GM12878 (cell line): ENCODE measurements around the gene BEAN1.

Experiments used
- ATF2 ChIP-seq: IDR thresholded peaks from 2 replicates; pipeline ENCODE4 v1.6.1; 2012; ENCODE audit warnings: low read length, inconsistent platforms
- ELK1 ChIP-seq: IDR thresholded peaks from 2 replicates; pipeline ENCODE4 v1.6.1; 2012; ENCODE audit warnings: low read depth, low read length, improper control_type of control experiment
- EP300 ChIP-seq, 2 experiments: fragments of 150-350 bp in 1 of 2; IDR thresholded peaks; 2 replicates each; pipeline ENCODE4 v1.6.1; 2011 to 2012; ENCODE audit warnings: low read depth in 2 of 2, low read length in 2 of 2, borderline replicate concordance in 1 of 2, improper control_type of control experiment in 1 of 2, inconsistent platforms in 1 of 2; ENCODE audit not compliant: control insufficient read depth in 1 of 2
- ESRRA ChIP-seq: IDR thresholded peaks from 2 replicates; pipeline ENCODE4 v1.6.1; 2012; ENCODE audit warnings: mild to moderate bottlenecking, low read length, improper control_type of control experiment
- EZH2 ChIP-seq: IDR thresholded peaks from 2 replicates; pipeline ENCODE4 v1.6.1; 2012; ENCODE audit warnings: low read depth, mild to moderate bottlenecking, control low read depth, inconsistent platforms, low read length, borderline replicate concordance; ENCODE audit not compliant: control insufficient read depth
- GABPA ChIP-seq: IDR thresholded peaks from 2 replicates; pipeline ENCODE4 v1.6.1; 2014; ENCODE audit warnings: antibody characterized with exemption, low read depth, mild to moderate bottlenecking, inconsistent platforms
- HDAC6 ChIP-seq: fragments of 200-600 bp; sonication (generic); IDR thresholded peaks from one replicate; pipeline ENCODE4 v1.8.0; 2017; ENCODE audit warnings: antibody characterized with exemption; ENCODE audit not compliant: unreplicated experiment
- RCOR1 ChIP-seq: conservative IDR thresholded peaks from 2 replicates; pipeline ENCODE4 v1.6.1; 2012; ENCODE audit warnings: low read depth, low read length, improper control_type of control experiment
- RUNX3 ChIP-seq: IDR thresholded peaks from 2 replicates; pipeline ENCODE4 v1.6.1; 2012; ENCODE audit warnings: low read length, inconsistent platforms
- TAF1 ChIP-seq: IDR thresholded peaks from 2 replicates; pipeline ENCODE4 v1.6.1; 2011; ENCODE audit warnings: mild to moderate bottlenecking, low read depth, low read length, borderline replicate concordance
- TCF12 ChIP-seq: IDR thresholded peaks from 2 replicates; pipeline ENCODE4 v1.6.1; 2011; ENCODE audit warnings: low read depth, mild to moderate bottlenecking, low read length
- TF ChIP-seq, protein P1 (sequence below), 3 experiments: IDR thresholded peaks in 2 of 3; conservative IDR thresholded peaks in 1 of 3; 2 replicates each; pipeline ENCODE4 v1.5.1; 2011; ENCODE audit warnings: low read depth in 3 of 3, low read length in 3 of 3, mild to moderate bottlenecking in 3 of 3, control low read depth in 2 of 3, moderate library complexity in 2 of 3, inconsistent platforms in 1 of 3, mixed read lengths in 1 of 3; ENCODE audit not compliant: control insufficient read depth in 2 of 3, insufficient read depth in 1 of 3; ENCODE audit errors: extremely low read depth in 1 of 3

GRCh38 chr16:66440271-66440802, 13.2 kb downstream of the BEAN1 start:
- TF ChIP-seq EP300 (IDR thresholded peaks at IDR 0.05; ENCODE audit: borderline replicate concordance in 1 of 2, control insufficient read depth in 1 of 2, low read depth in 2 of 2, low read length in 2 of 2) (no peak), TCF12 (no peak), TAF1 (no peak), ESRRA (no peak), HDAC6 (no peak), RCOR1 (no peak), ATF2 (no peak), ELK1 (no peak), GABPA (no peak), EZH2 (no peak), RUNX3 (no peak)
- TF ChIP-seq, protein P1, sequence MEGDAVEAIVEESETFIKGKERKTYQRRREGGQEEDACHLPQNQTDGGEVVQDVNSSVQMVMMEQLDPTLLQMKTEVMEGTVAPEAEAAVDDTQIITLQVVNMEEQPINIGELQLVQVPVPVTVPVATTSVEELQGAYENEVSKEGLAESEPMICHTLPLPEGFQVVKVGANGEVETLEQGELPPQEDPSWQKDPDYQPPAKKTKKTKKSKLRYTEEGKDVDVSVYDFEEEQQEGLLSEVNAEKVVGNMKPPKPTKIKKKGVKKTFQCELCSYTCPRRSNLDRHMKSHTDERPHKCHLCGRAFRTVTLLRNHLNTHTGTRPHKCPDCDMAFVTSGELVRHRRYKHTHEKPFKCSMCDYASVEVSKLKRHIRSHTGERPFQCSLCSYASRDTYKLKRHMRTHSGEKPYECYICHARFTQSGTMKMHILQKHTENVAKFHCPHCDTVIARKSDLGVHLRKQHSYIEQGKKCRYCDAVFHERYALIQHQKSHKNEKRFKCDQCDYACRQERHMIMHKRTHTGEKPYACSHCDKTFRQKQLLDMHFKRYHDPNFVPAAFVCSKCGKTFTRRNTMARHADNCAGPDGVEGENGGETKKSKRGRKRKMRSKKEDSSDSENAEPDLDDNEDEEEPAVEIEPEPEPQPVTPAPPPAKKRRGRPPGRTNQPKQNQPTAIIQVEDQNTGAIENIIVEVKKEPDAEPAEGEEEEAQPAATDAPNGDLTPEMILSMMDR (IDR thresholded peaks at IDR 0.05 in 2 of 3, conservative IDR thresholded peaks at IDR 0.05 in 1 of 3; ENCODE audit: control insufficient read depth in 2 of 3, extremely low read depth in 1 of 3, insufficient read depth in 1 of 3, low read depth in 3 of 3, low read length in 3 of 3): no peak
